HepG2 (cell line): ENCODE results near the gene ZFAND6.

ENCODE experiments used
- CEBPG ChIP-seq: IDR thresholded peaks from 2 replicates; pipeline ENCODE4 v1.6.1; 2016
- CTCF ChIP-seq: sonication (generic); formaldehyde crosslinking; IDR thresholded peaks from 2 replicates; pipeline ENCODE4 v1.5.0; 2020; ENCODE audit warnings: mild to moderate bottlenecking, missing genetic modification reagents, moderate library complexity
- EP300 ChIP-seq, 3 experiments: sonication (generic) in 1 of 3; formaldehyde crosslinking in 1 of 3; IDR thresholded peaks; 2 replicates each; pipeline versions ENCODE4 v1.5.1 to v1.6.1; 2011 to 2020; ENCODE audit warnings: low read depth in 2 of 3, low read length in 2 of 3, borderline replicate concordance in 1 of 3, improper control_type of control experiment in 1 of 3, mild to moderate bottlenecking in 1 of 3, missing genetic modification reagents in 1 of 3, moderate library complexity in 1 of 3
- HNRNPL ChIP-seq: fragments of 200-400 bp; formaldehyde crosslinking; IDR thresholded peaks from 2 replicates; pipeline ENCODE4 v1.6.1; 2017; ENCODE audit warnings: mild to moderate bottlenecking, low read depth, low read length
- KAT7 ChIP-seq: IDR thresholded peaks from 2 replicates; pipeline ENCODE4 v1.6.1; 2018; ENCODE audit warnings: borderline replicate concordance, missing compliant biosample characterization
- MAX ChIP-seq: IDR thresholded peaks from 2 replicates; pipeline ENCODE4 v1.6.1; 2012; ENCODE audit warnings: inconsistent platforms
- MZF1 ChIP-seq: sonication (generic); formaldehyde crosslinking; IDR thresholded peaks from 2 replicates; pipeline ENCODE4 v1.8.1; 2023; ENCODE audit warnings: mild to moderate bottlenecking, missing genetic modification reagents, borderline replicate concordance
- NFYC ChIP-seq: IDR thresholded peaks from 2 replicates; pipeline ENCODE4 v1.6.1; 2016; ENCODE audit warnings: missing genetic modification reagents, missing compliant biosample characterization
- PHF8 ChIP-seq: sonication (generic); formaldehyde crosslinking; IDR thresholded peaks from 2 replicates; pipeline ENCODE4 v1.5.0; 2020; ENCODE audit warnings: missing genetic modification reagents
- ZFP37 ChIP-seq: sonication (generic); formaldehyde crosslinking; IDR thresholded peaks from 2 replicates; pipeline ENCODE4 v1.4.0; 2020; ENCODE audit warnings: missing genetic modification reagents, borderline replicate concordance
- ZNF331 ChIP-seq: sonication (generic); formaldehyde crosslinking; IDR thresholded peaks from 2 replicates; pipeline ENCODE4 v1.4.0; 2020; ENCODE audit warnings: missing genetic modification reagents
- TF ChIP-seq, protein P1 (sequence below): sonication (generic); formaldehyde crosslinking; IDR thresholded peaks from 2 replicates; pipeline ENCODE4 v1.4.0; 2020; ENCODE audit warnings: mild to moderate bottlenecking, missing genetic modification reagents

GRCh38 chr15:80107204-80107603, 47.7 kb downstream of the ZFAND6 start:
- no peak for TF ChIP-seq PHF8 (CRISPR knock-in tag)
- TF ChIP-seq KAT7 (CRISPR knock-in tag) = no peak
- no peak for TF ChIP-seq ZNF331
- TF ChIP-seq HNRNPL = no peak
- TF ChIP-seq, protein P1, sequence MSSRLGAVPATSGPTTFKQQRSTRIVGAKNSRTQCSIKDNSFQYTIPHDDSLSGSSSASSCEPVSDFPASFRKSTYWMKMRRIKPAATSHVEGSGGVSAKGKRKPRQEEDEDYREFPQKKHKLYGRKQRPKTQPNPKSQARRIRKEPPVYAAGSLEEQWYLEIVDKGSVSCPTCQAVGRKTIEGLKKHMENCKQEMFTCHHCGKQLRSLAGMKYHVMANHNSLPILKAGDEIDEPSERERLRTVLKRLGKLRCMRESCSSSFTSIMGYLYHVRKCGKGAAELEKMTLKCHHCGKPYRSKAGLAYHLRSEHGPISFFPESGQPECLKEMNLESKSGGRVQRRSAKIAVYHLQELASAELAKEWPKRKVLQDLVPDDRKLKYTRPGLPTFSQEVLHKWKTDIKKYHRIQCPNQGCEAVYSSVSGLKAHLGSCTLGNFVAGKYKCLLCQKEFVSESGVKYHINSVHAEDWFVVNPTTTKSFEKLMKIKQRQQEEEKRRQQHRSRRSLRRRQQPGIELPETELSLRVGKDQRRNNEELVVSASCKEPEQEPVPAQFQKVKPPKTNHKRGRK (CRISPR knock-in tag) = no peak
- no peak for TF ChIP-seq NFYC (CRISPR knock-in tag)
- TF ChIP-seq CEBPG = no peak
- TF ChIP-seq CTCF (CRISPR knock-in tag) = no peak
- no peak for TF ChIP-seq EP300 (IDR thresholded peaks at IDR 0.05; ENCODE audit: low read depth in 2 of 2, low read length in 2 of 2)
- no peak for TF ChIP-seq EP300 (CRISPR knock-in tag; IDR thresholded peaks at IDR 0.05; ENCODE audit: borderline replicate concordance)
- no peak for TF ChIP-seq ZFP37 (CRISPR knock-in tag)
- TF ChIP-seq MZF1 (CRISPR knock-in tag) = no peak
- TF ChIP-seq MAX = no peak
